ENCODE data around the gene TCTA. TPM values are rescaled to one million over a fixed set of nuclear protein-coding genes. Genes with fewer than 3 reads are reported as not detected.

Gene TCTA
- total and polyA plus RNA-seq, 10 of the 15 experiments (the other 5 are each of a cell fraction or from before 2014, with no cell fraction given), result 6.5 to 30.5 (median 18.3) TPM

DNA sequence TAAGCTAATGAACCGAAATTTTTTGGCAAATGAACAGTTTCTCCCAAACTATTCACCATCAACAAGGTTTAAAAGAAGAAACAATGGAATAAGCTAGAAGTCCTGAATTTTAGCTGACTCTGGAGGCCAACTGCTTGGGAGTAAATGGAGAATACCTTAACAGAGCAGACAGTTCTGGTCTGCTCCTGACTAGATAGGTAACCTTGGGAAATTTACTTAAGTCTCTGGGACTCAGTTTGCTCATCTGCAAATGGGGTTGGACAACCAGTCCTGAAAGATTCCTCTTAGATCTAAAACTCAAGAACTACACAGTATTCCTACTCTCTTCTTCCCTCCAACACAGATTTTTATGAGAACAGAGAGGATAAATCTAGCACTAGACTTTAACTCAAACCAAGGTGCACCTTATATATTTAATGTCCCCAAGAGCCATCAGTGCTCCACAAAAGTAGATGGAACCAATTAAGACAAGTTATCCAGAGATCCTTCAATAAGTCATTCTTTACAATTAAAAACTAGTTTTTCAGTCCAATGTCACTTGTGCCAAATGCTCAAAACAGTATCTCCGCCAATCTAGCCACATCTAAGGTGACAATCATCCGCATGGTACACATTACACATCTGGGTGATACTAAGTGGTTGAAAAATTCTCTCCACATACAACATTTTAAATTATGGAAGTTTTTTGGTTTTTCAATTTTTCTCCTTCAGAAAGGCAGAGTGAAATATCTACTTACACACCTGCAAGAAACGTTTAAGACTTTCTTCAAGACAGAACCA, 2.0 kb upstream of the TCTA start:
- Histone ChIP-seq H3K36me3 (ENCODE audit: control insufficient read depth in 2 of 2, insufficient read depth in 2 of 2, low read length in 1 of 2) (peaks cover 0 to 6% of the 10 kb centered on the region in 2 experiments; a peak in 1 of 4 replicates), H2AFZ (ENCODE audit: control insufficient read depth, low read depth, low read length) (no peak overlapping the region), H3K27me3 (replicated peaks in 1 of 2; ENCODE audit: control insufficient read depth in 2 of 2, insufficient read depth in 2 of 2, low read length in 1 of 2) (no peaks in the 10 kb centered on the region), H3K4me3 (peak overlapping the region; percentile 93), H3K79me2 (ENCODE audit: control insufficient read depth, insufficient read depth, low read length) (peaks cover 87% of the 10 kb centered on the region), H3K4me1 (ENCODE audit: control insufficient read depth, insufficient read depth, low read length) (peaks cover 15% of the 10 kb centered on the region), H3K4me2 (ENCODE audit: control insufficient read depth, insufficient read depth) (peak overlapping the region; percentile 78), H3K9ac (ENCODE audit: control insufficient read depth, insufficient read depth, low read length) (peak overlapping the region; percentile 93), H4K20me1 (ENCODE audit: control insufficient read depth, insufficient read depth) (peaks cover 19% of the 10 kb centered on the region), H3K27ac (ENCODE audit: control insufficient read depth, insufficient read depth) (peak overlapping the region; percentile 96), H3K9me3 (replicated peaks; ENCODE audit: control insufficient read depth, insufficient read depth, low read length) (no peaks in the 10 kb centered on the region; the same call in 2 of the 3 replicates)
- BruUV-seq (replicated peaks), result TSS peak; percentile 74
- DNase-seq (ENCODE audit: low read depth, low spot score) (no peak), ATAC-seq (no peak), FAIRE-seq (peak; percentile 35)
- SMC1A ChIA-PET (ENCODE audit: uncharacterized antibody, unreplicated experiment), result interaction anchor here (1.0 to 2.7 kb wide), 6 partner anchors 13 to 70 kb away, joined by 4 to 9 read pairs (median 5); no protein-coding TSS in a partner anchor
- no peak for TF ChIP-seq MYC (IDR thresholded peaks at IDR 0.05; ENCODE audit: insufficient read depth, insufficient read length, insufficient replicate concordance, low read length, severe bottlenecking)
- TF ChIP-seq CHD4 (IDR thresholded peaks at IDR 0.05), result no peak
- TF ChIP-seq IKZF1 (conservative IDR thresholded peaks at IDR 0.05), result no peak
- TF ChIP-seq, protein P1, sequence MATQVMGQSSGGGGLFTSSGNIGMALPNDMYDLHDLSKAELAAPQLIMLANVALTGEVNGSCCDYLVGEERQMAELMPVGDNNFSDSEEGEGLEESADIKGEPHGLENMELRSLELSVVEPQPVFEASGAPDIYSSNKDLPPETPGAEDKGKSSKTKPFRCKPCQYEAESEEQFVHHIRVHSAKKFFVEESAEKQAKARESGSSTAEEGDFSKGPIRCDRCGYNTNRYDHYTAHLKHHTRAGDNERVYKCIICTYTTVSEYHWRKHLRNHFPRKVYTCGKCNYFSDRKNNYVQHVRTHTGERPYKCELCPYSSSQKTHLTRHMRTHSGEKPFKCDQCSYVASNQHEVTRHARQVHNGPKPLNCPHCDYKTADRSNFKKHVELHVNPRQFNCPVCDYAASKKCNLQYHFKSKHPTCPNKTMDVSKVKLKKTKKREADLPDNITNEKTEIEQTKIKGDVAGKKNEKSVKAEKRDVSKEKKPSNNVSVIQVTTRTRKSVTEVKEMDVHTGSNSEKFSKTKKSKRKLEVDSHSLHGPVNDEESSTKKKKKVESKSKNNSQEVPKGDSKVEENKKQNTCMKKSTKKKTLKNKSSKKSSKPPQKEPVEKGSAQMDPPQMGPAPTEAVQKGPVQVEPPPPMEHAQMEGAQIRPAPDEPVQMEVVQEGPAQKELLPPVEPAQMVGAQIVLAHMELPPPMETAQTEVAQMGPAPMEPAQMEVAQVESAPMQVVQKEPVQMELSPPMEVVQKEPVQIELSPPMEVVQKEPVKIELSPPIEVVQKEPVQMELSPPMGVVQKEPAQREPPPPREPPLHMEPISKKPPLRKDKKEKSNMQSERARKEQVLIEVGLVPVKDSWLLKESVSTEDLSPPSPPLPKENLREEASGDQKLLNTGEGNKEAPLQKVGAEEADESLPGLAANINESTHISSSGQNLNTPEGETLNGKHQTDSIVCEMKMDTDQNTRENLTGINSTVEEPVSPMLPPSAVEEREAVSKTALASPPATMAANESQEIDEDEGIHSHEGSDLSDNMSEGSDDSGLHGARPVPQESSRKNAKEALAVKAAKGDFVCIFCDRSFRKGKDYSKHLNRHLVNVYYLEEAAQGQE (IDR thresholded peaks at IDR 0.05; ENCODE audit: low read depth, low read length), result no peak
- TF ChIP-seq SREBF1 (IDR thresholded peaks at IDR 0.05; ENCODE audit: low read length), result no peak
- TF ChIP-seq FOXM1 (IDR thresholded peaks at IDR 0.05; ENCODE audit: low read depth, low read length), result no peak
- TF ChIP-seq SP1 (IDR thresholded peaks at IDR 0.05; ENCODE audit: low read depth, low read length), result no peak
- TF ChIP-seq, protein P2, sequence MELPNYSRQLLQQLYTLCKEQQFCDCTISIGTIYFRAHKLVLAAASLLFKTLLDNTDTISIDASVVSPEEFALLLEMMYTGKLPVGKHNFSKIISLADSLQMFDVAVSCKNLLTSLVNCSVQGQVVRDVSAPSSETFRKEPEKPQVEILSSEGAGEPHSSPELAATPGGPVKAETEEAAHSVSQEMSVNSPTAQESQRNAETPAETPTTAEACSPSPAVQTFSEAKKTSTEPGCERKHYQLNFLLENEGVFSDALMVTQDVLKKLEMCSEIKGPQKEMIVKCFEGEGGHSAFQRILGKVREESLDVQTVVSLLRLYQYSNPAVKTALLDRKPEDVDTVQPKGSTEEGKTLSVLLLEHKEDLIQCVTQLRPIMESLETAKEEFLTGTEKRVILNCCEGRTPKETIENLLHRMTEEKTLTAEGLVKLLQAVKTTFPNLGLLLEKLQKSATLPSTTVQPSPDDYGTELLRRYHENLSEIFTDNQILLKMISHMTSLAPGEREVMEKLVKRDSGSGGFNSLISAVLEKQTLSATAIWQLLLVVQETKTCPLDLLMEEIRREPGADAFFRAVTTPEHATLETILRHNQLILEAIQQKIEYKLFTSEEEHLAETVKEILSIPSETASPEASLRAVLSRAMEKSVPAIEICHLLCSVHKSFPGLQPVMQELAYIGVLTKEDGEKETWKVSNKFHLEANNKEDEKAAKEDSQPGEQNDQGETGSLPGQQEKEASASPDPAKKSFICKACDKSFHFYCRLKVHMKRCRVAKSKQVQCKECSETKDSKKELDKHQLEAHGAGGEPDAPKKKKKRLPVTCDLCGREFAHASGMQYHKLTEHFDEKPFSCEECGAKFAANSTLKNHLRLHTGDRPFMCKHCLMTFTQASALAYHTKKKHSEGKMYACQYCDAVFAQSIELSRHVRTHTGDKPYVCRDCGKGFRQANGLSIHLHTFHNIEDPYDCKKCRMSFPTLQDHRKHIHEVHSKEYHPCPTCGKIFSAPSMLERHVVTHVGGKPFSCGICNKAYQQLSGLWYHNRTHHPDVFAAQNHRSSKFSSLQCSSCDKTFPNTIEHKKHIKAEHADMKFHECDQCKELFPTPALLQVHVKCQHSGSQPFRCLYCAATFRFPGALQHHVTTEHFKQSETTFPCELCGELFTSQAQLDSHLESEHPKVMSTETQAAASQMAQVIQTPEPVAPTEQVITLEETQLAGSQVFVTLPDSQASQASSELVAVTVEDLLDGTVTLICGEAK (IDR thresholded peaks at IDR 0.05; ENCODE audit: borderline replicate concordance), result no peak
- 0% methylated on average over 4 of the region's 4 CpGs for WGBS (ENCODE audit: insufficient coverage, insufficient replicate concordance, low lambda C conversion rate, missing lambda C conversion rate)
- POLR2A ChIA-PET, result interaction anchor here (1.0 to 6.6 kb wide), 6 partner anchors 15 to 70 kb away, joined by 3 to 36 read pairs (median 9); partner anchors contain the start of genes NICN1 and USP4
- intact Hi-C loops (cut with micrococcal nuclease; ENCODE audit: unreplicated experiment), result loop anchor here (10.0 kb wide), 1 partner anchor 315 kb away; the partner anchor contains the start of gene QRICH1
- in situ Hi-C loops (cut with MboI), result no loop called here
- RAD21 ChIA-PET (ENCODE audit: unreplicated experiment), result interaction anchor here (1.0 to 1.5 kb wide), 4 partner anchors 34 to 70 kb away, joined by 3 to 7 read pairs (median 3); partner anchors contain the start of gene USP4
- CTCF ChIA-PET, result interaction anchor here (1.1 to 3.1 kb wide), 4 partner anchors 26 to 70 kb away, joined by 3 to 15 read pairs (median 4); partner anchors contain the start of gene USP4
